GM19467 (cell line): ENCODE data around the gene EPM2A.

Source experiments
- ATAC-seq: cut with Tn5 transposase; IDR thresholded peaks from one replicate; pipeline ENCODE4 v1.9.1; 2021; ENCODE audit warnings: mild to moderate bottlenecking, moderate library complexity; ENCODE audit not compliant: unreplicated experiment

The EPM2A gene

DNA sequence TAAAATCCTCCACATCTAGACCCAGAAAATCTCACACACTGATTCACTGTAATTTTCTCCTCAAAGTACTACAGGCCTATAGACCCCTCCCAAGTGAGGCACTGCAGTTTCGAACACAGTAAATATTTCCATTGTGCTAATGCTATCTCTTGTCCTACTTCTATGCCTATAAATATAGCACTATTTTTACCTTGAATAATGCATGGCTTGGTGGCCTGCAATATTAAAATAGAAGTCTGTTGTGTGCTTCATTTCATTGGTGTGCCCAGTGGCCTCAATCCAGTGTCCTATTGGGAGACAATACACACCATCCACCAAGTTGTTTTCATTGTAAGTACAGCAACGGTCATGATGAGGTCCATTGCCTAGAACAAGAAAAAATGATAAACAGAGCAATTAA, 49.4 kb downstream of the EPM2A start:
- no peak for ATAC-seq

DNA sequence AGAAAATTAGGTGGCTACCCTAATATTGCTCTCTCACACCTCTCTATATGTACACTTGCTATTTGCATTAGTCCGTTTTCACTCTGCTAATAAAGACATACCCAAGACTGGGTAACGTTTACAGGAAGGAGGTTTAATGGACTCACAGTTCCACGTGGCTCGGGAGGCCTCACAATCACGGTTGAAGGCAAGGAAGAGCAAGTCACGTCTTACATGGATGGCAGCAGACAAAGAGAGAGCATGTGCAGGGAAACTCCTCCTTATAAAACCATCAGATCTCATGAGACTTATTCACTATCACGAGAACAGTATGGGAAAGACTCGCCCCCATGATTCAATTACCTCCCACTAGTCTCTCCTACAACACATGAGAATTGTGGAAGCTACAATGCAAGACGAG, 53.4 kb downstream of the EPM2A start:
- ATAC-seq: no peak

DNA sequence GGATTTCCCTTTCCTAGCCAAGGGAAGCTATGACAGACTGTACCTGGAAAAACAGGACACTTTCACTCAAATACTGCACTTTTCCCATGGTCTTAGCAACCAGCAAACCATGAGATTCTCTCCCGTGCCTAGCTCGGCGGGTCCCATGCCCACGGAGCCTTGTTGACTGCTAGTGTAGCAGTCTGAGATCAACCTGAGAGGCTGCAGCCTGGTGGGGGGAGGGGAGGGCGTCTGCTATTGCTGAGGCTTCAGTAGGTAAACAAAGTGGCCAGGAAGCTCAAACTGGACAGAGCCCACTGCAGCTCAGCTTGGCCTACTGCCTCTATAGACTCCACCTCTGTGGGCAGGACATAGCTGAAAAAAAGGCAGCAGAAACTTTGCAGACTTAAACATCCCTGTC, 61.8 kb downstream of the EPM2A start:
- ATAC-seq: no peak

DNA sequence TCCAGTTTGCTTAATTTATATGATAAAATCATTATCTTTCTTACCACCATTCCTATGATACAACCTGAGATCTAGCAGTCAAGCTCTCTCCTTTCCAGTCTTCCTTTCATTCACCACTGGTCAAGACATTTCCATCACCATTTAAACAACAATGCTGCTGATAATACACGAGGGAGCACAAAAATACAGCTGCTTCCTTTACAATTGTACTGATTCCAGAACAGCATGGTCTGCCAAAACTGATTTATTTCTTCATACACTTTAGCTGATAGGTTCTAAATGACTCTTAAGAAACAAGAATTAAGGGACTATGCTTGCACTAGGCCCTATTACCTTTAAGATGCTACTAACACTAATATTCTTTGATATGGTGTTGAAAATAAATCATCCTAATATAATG, 65.0 kb downstream of the EPM2A start:
- no peak for ATAC-seq

- no peak for ATAC-seq
Observed at GRCh38 chr6:145669627-145670034, 65.7 kb downstream of the EPM2A start.

- no peak for ATAC-seq
Observed at GRCh38 chr6:145668844-145669243, 66.5 kb downstream of the EPM2A start.

- no peak for ATAC-seq
Observed at GRCh38 chr6:145660676-145661075, 74.6 kb downstream of the EPM2A start.

GRCh38 chr6:145656128-145656527, 79.2 kb downstream of the EPM2A start:
- no peak for ATAC-seq

- no peak for ATAC-seq
Observed at GRCh38 chr6:145652572-145652971, 82.7 kb downstream of the EPM2A start.

GRCh38 chr6:145651988-145652387, 83.3 kb downstream of the EPM2A start:
- ATAC-seq: no peak

DNA sequence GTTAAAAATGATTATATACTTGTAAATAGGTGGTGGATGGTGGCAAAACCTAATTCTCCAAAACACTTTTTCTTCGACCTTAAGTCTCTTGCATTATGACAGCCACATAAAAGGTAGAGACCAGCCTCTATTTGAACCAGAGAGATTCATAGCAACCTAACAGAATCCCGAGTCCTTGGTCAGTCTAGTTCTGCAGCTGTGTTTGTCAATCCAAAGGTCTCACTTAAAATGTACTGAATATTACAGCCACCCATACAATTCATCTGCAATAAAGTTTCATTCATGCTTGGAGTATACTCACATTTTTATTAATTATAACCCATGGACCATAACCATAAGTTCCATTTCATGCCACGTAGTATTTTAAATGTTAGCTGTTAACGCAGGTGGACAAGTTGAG, 87.2 kb downstream of the EPM2A start:
- no peak for ATAC-seq

GRCh38 chr6:145647602-145648001, 87.7 kb downstream of the EPM2A start:
- ATAC-seq: no peak

GRCh38 chr6:145643760-145644159, 91.6 kb downstream of the EPM2A start:
- no peak for ATAC-seq

DNA sequence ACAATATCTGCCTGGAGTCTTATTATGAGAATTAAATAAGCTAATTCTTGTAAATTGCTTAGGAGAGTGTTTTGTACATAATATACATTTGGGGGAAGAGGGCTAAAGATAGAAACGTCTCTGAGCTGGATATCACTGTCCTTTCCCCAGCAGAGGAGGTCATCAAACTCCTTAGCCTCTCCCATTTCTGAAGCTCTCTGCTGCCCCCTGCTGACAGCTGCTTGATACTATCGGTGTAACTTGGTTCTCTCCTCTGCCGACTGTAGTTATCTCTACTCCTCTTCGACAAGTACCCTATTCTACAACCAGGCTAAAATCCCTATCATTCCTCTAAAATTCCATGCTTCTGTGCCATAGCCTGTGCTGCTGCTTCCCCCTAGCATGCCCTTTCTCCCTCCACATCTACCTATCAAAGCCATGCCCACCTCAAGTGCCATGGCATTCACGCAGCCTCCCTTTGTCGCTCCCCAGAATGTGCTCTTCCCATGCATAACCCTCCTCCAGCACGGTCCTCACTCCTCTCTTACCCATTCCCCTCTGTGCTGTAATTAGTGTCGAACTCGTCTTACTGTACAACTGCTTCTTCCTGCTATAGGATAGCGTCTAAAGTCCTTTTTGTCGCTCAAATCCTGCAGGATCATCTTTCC, 101.2 kb downstream of the EPM2A start:
- ATAC-seq: peak; percentile 96

DNA sequence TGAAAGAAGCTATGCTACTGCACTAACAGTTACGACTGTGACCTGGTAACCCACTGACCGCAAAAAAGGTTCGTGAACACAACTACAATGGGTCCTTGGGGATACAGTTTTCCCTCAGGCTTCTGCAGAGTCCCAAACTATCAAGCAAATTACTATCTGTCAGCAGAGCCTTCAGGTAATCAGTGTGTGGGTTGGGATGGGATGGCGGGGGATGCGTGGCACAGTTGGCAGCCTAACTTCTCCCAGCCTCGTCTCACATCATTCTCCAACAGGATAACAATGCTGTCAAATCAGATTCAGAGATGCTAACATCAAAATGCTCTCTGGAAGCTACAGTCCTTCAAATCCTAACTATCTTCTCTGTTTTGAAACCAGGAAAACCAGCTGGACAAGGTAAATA, 102.3 kb downstream of the EPM2A start:
- ATAC-seq: no peak

DNA sequence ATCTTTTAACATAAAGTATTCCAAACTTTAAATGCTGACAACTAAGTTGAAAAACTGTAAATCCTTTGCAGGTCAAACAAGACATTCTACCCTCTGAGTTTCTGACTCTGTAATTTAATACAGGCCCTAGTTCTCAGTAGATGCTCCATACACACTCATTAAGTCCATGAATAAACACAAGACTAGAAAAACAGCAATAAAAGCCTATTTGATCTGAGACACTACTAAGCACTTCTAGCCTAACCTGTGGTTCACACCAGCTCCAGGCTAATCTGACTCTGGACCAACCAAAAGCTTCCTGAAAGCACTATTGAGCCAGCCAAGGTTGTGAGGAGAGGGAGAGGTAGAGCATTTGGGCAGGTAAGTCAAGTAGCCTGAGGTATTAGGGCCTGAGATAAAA, 103.9 kb downstream of the EPM2A start:
- no peak for ATAC-seq

DNA sequence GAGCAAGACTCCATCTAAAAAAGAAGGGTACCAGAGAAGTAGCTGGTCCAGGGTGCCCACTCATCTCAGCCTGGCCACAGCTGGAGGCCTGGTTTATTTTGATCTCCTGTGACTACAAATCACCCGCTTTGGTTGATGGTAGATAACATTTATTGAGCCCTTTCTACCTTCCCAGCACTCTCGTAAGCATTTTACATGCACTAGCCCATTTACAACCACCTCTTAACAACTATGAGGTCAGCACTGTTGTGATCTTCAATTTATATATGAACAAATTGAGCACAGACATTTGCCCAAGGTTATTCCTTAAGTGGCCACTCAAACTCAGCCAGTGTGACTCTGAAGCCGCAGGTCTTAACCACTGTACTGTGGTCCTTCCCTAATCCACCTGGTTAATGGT, 104.7 kb downstream of the EPM2A start:
- ATAC-seq: no peak

- no peak for ATAC-seq
Observed at GRCh38 chr6:145629478-145629877, 105.8 kb downstream of the EPM2A start.

- no peak for ATAC-seq
Observed at GRCh38 chr6:145627451-145627850, 107.9 kb downstream of the EPM2A start.

- ATAC-seq: no peak
Observed at GRCh38 chr6:145626857-145627256, 108.5 kb downstream of the EPM2A start.

DNA sequence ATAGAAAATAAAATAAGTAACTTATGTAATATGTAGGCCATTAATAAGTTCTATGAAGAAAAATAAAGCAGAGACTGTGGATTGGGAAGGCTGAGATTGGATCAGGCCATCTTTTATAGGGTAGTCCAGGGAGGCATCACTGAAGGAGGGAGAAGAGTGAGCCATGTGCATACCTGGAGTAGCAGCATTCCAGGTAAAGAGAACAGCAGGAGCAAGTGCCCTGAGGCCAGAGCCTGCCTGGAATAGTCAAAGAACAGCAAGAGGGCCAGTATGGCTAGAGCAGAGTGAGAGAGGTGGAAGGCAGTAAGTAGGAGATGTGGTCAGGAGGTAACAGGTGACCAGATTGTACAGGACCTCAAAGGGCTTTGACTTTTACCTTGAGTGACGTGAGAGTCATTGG, 112.1 kb downstream of the EPM2A start:
- no peak for ATAC-seq

GRCh38 chr6:145621776-145622175, 113.5 kb downstream of the EPM2A start:
- ATAC-seq: peak; percentile 73

- no peak for ATAC-seq
Observed at GRCh38 chr6:145620088-145620487, 115.2 kb downstream of the EPM2A start.
